ENCODE measurements around the gene STRBP.
A peak's percentile ranks its signal among the peaks of the same experiment; 100 is the strongest.

Gene STRBP

DNA sequence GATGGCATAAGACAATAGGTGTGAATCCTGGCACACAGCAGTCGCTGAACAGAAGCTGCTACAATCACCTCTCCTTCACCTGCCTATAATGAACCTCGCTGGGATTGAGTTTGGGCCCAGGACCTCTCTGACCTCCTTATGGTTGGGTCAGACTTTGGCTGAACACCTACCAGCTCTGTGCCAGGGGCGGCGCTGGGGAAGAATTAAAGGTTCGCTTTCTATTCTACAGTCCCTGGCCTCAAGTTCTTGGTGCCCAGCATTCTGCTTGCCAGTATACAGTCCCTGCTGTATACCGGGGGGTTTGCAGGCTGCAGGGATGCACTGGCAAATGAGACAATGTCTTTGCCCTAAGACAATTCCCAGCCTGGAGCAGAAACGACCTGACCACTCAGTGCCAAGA, 895 bp upstream of the STRBP start:
- Histone ChIP-seq H3K9ac (ENCODE audit: low read length) (peak overlapping the region; percentile 65; the same call in 1 of the 2 replicates), H4K20me1 (ENCODE audit: insufficient read depth, low read length) (peaks cover 9% of the 10 kb centered on the region; the same call in 1 of the 2 replicates), H3K4me1 (ENCODE audit: low read length) (peaks cover 35% of the 10 kb centered on the region), H3K9me2 (replicated peaks; ENCODE audit: insufficient read depth, low read length) (no peaks in the 10 kb centered on the region), H3K27ac (ENCODE audit: low read length) (peak overlapping the region; percentile 62; the same call in 1 of the 2 replicates), H3K36me3 (replicated peaks; ENCODE audit: insufficient read depth, low read length) (no peaks in the 10 kb centered on the region), H2AFZ (ENCODE audit: low read length) (peak overlapping the region; percentile 85), H3K4me2 (ENCODE audit: low read depth, low read length) (peak overlapping the region; percentile 78), H3K4me3 (ENCODE audit: low read length) (peak overlapping the region; percentile 66), H3K27me3 (replicated peaks; ENCODE audit: insufficient read depth, low read length) (no peaks in the 10 kb centered on the region), H3K9me3 (replicated peaks; ENCODE audit: insufficient read depth, low read length) (no peaks in the 10 kb centered on the region), H3K79me2 (ENCODE audit: low read length) (peaks cover 38% of the 10 kb centered on the region), H3F3A (ENCODE audit: insufficient read depth, low read length) (peaks cover 13% of the 10 kb centered on the region)
- TF ChIP-seq EZH2phosphoT487 (IDR thresholded peaks at IDR 0.05; ENCODE audit: low read length) (no peak), EZH2 (optimal IDR thresholded peaks at IDR 0.05; ENCODE audit: low read depth, low read length) (no peak)
- TF ChIP-seq, protein P1, sequence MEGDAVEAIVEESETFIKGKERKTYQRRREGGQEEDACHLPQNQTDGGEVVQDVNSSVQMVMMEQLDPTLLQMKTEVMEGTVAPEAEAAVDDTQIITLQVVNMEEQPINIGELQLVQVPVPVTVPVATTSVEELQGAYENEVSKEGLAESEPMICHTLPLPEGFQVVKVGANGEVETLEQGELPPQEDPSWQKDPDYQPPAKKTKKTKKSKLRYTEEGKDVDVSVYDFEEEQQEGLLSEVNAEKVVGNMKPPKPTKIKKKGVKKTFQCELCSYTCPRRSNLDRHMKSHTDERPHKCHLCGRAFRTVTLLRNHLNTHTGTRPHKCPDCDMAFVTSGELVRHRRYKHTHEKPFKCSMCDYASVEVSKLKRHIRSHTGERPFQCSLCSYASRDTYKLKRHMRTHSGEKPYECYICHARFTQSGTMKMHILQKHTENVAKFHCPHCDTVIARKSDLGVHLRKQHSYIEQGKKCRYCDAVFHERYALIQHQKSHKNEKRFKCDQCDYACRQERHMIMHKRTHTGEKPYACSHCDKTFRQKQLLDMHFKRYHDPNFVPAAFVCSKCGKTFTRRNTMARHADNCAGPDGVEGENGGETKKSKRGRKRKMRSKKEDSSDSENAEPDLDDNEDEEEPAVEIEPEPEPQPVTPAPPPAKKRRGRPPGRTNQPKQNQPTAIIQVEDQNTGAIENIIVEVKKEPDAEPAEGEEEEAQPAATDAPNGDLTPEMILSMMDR (IDR thresholded peaks at IDR 0.05; ENCODE audit: low read length): no peak
- DNase-seq: no peak

- no peak overlapping the region for H2AFZ ChIP-seq (ENCODE audit: low read length)
- peak overlapping the region; percentile 88 for H3K9ac ChIP-seq (ENCODE audit: low read length)
- H3K9me3 ChIP-seq (replicated peaks; ENCODE audit: insufficient read depth, low read length): no peaks in the 10 kb centered on the region
- H3K36me3 ChIP-seq (replicated peaks; ENCODE audit: insufficient read depth, low read length): no peaks in the 10 kb centered on the region
- peaks cover 49% of the 10 kb centered on the region for H3K79me2 ChIP-seq (ENCODE audit: low read length)
- H3K4me3 ChIP-seq (ENCODE audit: low read length): peak overlapping the region; percentile 91
- peak; percentile 9 for DNase-seq
- peaks cover 35% of the 10 kb centered on the region for H3K4me1 ChIP-seq (ENCODE audit: low read length)
- H3K4me2 ChIP-seq (ENCODE audit: low read depth, low read length): peak overlapping the region; percentile 58; the same call in 1 of the 2 replicates
- H3K27ac ChIP-seq (ENCODE audit: low read length): no peak overlapping the region
- no peak for TF ChIP-seq EZH2phosphoT487 (IDR thresholded peaks at IDR 0.05; ENCODE audit: low read length)
- TF ChIP-seq, protein P1 (IDR thresholded peaks at IDR 0.05; ENCODE audit: low read length): no peak
- no peaks in the 10 kb centered on the region for H3K27me3 ChIP-seq (replicated peaks; ENCODE audit: insufficient read depth, low read length)
- H3F3A ChIP-seq (ENCODE audit: insufficient read depth, low read length): peaks cover 13% of the 10 kb centered on the region
- peaks cover 9% of the 10 kb centered on the region; the same call in 1 of the 2 replicates for H4K20me1 ChIP-seq (ENCODE audit: insufficient read depth, low read length)
- H3K9me2 ChIP-seq (replicated peaks; ENCODE audit: insufficient read depth, low read length): no peaks in the 10 kb centered on the region
Observed at GRCh38 chr9:123268199-123268464, 254 bp downstream of the STRBP start.

DNA sequence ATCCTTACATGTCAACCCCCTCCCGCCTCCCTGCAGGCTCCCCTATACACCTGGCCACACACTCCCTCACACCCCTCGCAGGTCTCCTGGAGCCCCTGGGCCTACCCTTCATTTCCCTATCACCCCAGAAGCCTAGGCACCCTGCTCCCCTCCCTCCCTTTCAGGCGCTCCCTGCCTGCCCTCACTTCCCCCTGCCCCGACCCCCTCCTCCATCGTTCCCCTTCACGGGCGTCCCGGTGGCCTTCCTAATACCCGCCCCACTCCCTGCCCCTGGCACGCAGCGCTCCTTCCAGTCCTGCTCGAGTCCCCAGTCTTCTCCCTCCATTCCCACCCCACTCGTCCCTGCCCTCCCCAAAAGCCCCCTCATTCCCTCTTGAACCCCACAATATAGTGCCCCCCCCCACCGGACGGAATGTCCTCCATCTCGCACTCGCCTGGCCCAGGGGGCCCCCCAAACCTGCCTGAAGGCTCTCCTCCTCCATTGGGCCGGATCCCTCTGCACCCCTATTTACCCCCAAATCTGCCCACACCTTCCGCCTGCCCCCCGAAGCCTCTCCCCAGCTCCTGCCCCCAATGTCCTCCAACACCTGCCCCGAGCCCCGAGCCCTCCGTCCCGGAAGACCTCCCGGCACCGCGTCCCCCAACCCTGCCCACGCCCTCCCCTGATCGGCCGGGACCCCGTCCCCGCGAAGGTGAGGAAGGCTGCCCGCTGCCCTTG, 746 bp downstream of the STRBP start:
- Histone ChIP-seq H3K36me3 (replicated peaks; ENCODE audit: insufficient read depth, low read length) (no peaks in the 10 kb centered on the region), H3F3A (ENCODE audit: insufficient read depth, low read length) (peaks cover 13% of the 10 kb centered on the region), H3K79me2 (ENCODE audit: low read length) (peaks cover 54% of the 10 kb centered on the region), H4K20me1 (ENCODE audit: insufficient read depth, low read length) (peaks cover 9% of the 10 kb centered on the region), H3K9me3 (replicated peaks; ENCODE audit: insufficient read depth, low read length) (no peaks in the 10 kb centered on the region), H3K9ac (ENCODE audit: low read length) (peak overlapping the region; percentile 88), H3K4me2 (ENCODE audit: low read depth, low read length) (peak overlapping the region; percentile 58), H3K9me2 (replicated peaks; ENCODE audit: insufficient read depth, low read length) (no peaks in the 10 kb centered on the region), H3K27ac (ENCODE audit: low read length) (no peak overlapping the region), H2AFZ (ENCODE audit: low read length) (no peak overlapping the region), H3K4me1 (ENCODE audit: low read length) (peaks cover 35% of the 10 kb centered on the region), H3K4me3 (ENCODE audit: low read length) (peak overlapping the region; percentile 91), H3K27me3 (replicated peaks; ENCODE audit: insufficient read depth, low read length) (no peaks in the 10 kb centered on the region)
- TF ChIP-seq, protein P1 (IDR thresholded peaks at IDR 0.05; ENCODE audit: low read length): no peak
- no peak for TF ChIP-seq EZH2phosphoT487 (IDR thresholded peaks at IDR 0.05; ENCODE audit: low read length)
- TF ChIP-seq EZH2 (optimal IDR thresholded peaks at IDR 0.05; ENCODE audit: low read depth, low read length): no peak
- DNase-seq: no peak
